Brain microvascular endothelial cell (primary cell): ENCODE results near the gene CLRN3.

Experiments used
- DNase-seq: peaks from one replicate; pipeline ENCODE4 v3.0.0-alpha.2; 2020
- H3K27ac ChIP-seq: fragments of 250-450 bp; sonication (Bioruptor Pico); 2 replicates; pipeline ENCODE4 v1.5.1; 2020; ENCODE audit warnings: mild to moderate bottlenecking, moderate library complexity
- H3K27me3 ChIP-seq: fragments of 250-450 bp; sonication (Bioruptor Pico); replicated peaks from 2 replicates; pipeline ENCODE4 v1.5.1; 2020; ENCODE audit warnings: mild to moderate bottlenecking
- H3K36me3 ChIP-seq: fragments of 250-450 bp; sonication (Bioruptor Pico); replicated peaks from 2 replicates; pipeline ENCODE4 v1.5.1; 2020; ENCODE audit warnings: mild to moderate bottlenecking
- H3K4me3 ChIP-seq: 2 replicates; pipeline ENCODE4 v1.5.1; 2011; ENCODE audit warnings: low read depth, mild to moderate bottlenecking, control low read depth, low read length, moderate library complexity
- in situ Hi-C: cut with HindIII; loops from 2 replicates; pipeline ENCODE4 v1.10.0; 2017; ENCODE audit warnings: low sequenced_read_pairs, low pct_ligation_motif_present
- TF ChIP-seq, protein P1 (sequence below): IDR thresholded peaks from 2 replicates; pipeline ENCODE4 v1.5.1; 2011; ENCODE audit warnings: low read depth, mild to moderate bottlenecking, moderate library complexity, low read length, control low read depth, inconsistent platforms; ENCODE audit errors: missing control alignments

CLRN3 gene

GRCh38 chr10:127890216-127890615 lies 2.5 kb downstream of the CLRN3 start:
- H3K27me3 ChIP-seq, result no peaks in the 10 kb centered on the region

DNA sequence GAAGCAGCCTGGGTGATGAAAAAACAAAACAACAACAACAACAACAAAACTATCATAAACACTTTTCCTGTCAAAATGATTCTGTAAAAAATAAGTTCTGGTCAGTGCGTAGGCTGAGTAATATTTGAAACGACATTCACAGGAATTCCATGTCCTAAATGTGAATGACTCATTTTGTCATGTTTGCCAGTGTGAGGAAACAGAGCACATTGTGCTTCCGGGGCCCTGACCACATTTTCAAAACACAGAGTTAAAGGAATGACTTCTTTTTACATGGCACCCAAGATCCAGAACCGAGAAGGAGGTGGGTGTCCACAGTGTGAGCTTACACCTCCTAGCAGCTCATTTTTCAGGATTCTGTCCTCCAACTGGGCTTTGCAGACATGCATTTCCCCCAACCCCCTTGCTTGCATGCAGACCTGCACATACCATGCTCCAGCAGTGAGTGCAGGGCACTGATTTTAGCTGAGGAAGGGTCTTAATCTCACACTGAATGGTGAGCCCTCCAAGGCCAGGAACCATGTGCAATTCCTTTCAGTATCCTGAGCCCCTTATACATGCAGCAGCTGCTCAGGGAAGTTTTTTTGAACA lies 3.0 kb downstream of the CLRN3 start:
- Histone ChIP-seq H3K4me3 (no peak overlapping the region), H3K36me3 (no peaks in the 10 kb centered on the region), H3K27ac (peak overlapping the region; percentile 77), H3K27me3 (no peaks in the 10 kb centered on the region)
- TF ChIP-seq, protein P1, sequence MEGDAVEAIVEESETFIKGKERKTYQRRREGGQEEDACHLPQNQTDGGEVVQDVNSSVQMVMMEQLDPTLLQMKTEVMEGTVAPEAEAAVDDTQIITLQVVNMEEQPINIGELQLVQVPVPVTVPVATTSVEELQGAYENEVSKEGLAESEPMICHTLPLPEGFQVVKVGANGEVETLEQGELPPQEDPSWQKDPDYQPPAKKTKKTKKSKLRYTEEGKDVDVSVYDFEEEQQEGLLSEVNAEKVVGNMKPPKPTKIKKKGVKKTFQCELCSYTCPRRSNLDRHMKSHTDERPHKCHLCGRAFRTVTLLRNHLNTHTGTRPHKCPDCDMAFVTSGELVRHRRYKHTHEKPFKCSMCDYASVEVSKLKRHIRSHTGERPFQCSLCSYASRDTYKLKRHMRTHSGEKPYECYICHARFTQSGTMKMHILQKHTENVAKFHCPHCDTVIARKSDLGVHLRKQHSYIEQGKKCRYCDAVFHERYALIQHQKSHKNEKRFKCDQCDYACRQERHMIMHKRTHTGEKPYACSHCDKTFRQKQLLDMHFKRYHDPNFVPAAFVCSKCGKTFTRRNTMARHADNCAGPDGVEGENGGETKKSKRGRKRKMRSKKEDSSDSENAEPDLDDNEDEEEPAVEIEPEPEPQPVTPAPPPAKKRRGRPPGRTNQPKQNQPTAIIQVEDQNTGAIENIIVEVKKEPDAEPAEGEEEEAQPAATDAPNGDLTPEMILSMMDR, result no peak
- in situ Hi-C loops, result no loop called here
- peak; percentile 70 for DNase-seq

More at GRCh38 chr10:127890216-127890615, 2.5 kb downstream of the CLRN3 start:
- H3K27ac ChIP-seq, result no peak overlapping the region
- in situ Hi-C loops, result no loop called here
- no peaks in the 10 kb centered on the region for H3K36me3 ChIP-seq
- no peak overlapping the region for H3K4me3 ChIP-seq
- DNase-seq, result no peak
- TF ChIP-seq, protein P1, result no peak

DNA sequence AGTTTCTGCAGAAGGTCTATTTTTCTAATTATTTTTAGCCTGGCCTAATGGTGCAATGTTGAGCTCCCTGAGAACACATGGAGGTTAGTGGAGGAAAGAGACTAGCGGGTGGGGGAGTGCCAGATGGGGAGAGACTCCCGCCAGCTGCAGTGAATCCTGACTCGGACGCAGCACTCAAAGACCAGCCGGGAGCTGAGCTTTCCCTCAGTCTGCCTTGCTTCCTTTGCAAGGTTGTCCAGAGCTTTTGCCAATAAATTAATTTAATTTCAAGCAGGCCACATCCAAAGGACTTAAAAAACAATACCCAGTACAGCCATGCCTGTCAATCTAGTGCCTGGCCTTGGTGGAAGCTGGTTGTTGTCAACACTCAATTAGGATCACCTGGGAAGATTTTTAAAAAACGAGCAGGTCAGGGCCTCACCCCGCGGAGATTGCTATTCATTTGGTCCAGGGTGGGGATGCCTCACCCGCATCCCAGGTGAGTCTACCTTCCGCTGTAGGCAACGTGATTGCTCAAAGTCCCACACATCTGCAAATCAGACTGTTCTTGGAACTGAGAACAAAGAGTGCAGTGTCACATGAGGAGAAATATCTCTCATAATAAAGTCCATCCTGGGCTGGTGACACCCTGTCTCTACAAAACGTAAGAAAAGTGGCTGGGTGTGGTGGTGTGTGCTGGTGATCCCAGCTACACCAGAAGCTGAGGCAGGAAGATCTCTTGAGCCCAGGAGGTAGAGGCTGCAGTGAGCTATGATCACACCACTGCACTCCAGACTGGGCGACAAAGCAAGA lies 4.0 kb downstream of the CLRN3 start:
- H3K36me3 ChIP-seq, result no peaks in the 10 kb centered on the region
- in situ Hi-C loops, result no loop called here
- no peak for DNase-seq
- TF ChIP-seq, protein P1, result no peak
- no peak overlapping the region for H3K4me3 ChIP-seq
- peak overlapping the region; percentile 77 for H3K27ac ChIP-seq
- no peaks in the 10 kb centered on the region for H3K27me3 ChIP-seq

GRCh38 chr10:127887541-127888415 lies 5.0 kb downstream of the CLRN3 start:
- Histone ChIP-seq H3K27me3 (no peaks in the 10 kb centered on the region), H3K4me3 (no peak overlapping the region), H3K27ac (no peak overlapping the region), H3K36me3 (no peaks in the 10 kb centered on the region)
- in situ Hi-C loops, result no loop called here
- TF ChIP-seq, protein P1, result no peak
- no peak for DNase-seq

DNA sequence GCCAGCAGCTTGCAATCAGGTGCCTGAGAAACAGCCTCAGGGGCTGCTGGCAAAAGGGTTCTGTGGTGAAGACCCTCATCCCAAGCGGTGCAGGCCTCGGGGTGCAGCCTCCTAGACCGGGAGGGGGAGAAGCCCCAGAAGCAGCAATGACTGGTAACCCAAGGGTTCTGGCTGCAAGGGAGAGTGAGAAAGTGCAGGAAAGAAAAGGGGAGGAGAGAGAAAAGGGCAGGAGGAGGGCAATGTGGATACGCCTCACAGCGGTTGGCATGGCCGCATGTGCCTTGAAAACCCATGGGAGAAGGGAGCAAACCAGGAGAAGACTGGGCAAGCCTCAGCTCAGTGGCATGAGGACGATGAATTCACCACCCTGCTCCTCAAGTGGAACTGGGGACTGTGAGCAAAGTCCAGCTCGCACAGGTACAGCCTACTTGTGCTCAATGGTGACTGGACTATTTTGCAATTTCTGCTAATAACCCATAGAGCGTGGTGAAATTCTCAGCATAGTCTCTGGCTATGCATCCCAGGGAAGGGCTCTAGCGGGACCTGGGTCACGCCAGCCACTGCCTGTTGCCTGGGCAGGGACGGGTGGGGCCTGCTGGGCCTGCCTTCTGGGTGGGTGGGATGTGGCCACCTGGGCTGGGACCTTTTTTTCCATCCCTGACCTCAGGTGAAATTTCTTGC lies 6.2 kb downstream of the CLRN3 start:
- H3K4me3 ChIP-seq, result no peak overlapping the region
- H3K27ac ChIP-seq, result no peak overlapping the region
- no peaks in the 10 kb centered on the region for H3K27me3 ChIP-seq
- no peaks in the 10 kb centered on the region for H3K36me3 ChIP-seq
- TF ChIP-seq, protein P1, result no peak
- no peak for DNase-seq
- in situ Hi-C loops, result no loop called here
